Thoracic aorta (tissue), 2 donors: ENCODE results near the gene WFDC2. TPM values are rescaled to one million over a fixed set of nuclear protein-coding genes. Genes with fewer than 3 reads are reported as not detected.
"Not testable (repeated sequence)": the region's sequence is repeated elsewhere in the genome, so short reads cannot be mapped to it uniquely, and the experiment has no call there.

ENCODE experiments used
- ATAC-seq: fragments of 150-250 bp; one replicate; pipeline ENCODE4 v1.8.0; 2017; ENCODE audit warnings: low read depth; ENCODE audit not compliant: insufficient number of reproducible peaks, low FRiP score
- DNase-seq: peaks from one replicate; pipeline ENCODE4 v3.0.0-alpha.2; 2020; ENCODE audit warnings: low spot score
- H3K27ac ChIP-seq, 2 donors: fragments of 200-600 bp; sonication (generic); 1 replicate in 1 of 2; 2 replicates in 1 of 2; pipeline ENCODE4 v1.5.1; 2016; ENCODE audit warnings: mild to moderate bottlenecking in 2 of 2, moderate library complexity in 2 of 2
- H3K27me3 ChIP-seq: fragments of 200-600 bp; sonication (generic); replicated peaks from 2 replicates; pipeline ENCODE4 v1.6.0; 2016; ENCODE audit warnings: mild to moderate bottlenecking; ENCODE audit not compliant: insufficient read depth
- H3K36me3 ChIP-seq: fragments of 200-600 bp; sonication (generic); one replicate; pipeline ENCODE4 v1.5.1; 2016
- H3K4me1 ChIP-seq, 2 donors: fragments of 200-600 bp; sonication (generic); 1 replicate in 1 of 2; 2 replicates in 1 of 2; pipeline versions ENCODE4 v1.5.1 to v1.6.0; 2016; ENCODE audit warnings: low read depth in 2 of 2, mild to moderate bottlenecking in 1 of 2; ENCODE audit not compliant: control insufficient read depth in 1 of 2
- H3K4me3 ChIP-seq: fragments of 200-600 bp; sonication (generic); 2 replicates; pipeline ENCODE4 v1.5.1; 2016; ENCODE audit warnings: mild to moderate bottlenecking
- H3K9me3 ChIP-seq: fragments of 200-600 bp; sonication (generic); 2 replicates; pipeline ENCODE4 v1.5.1; 2016
- total RNA-seq, 2 donors: library from RNA; depleted of rRNA; stranded (reverse); fragments of >200 nt; gene quantifications; one replicate each; pipeline versions ENCODE4 v1.1.0 to v1.2.3, GENCODE V29; 2016
- TF ChIP-seq, protein P1 (sequence below): fragments of 200-600 bp; sonication (generic); IDR thresholded peaks from one replicate; pipeline ENCODE4 v1.5.1; 2019; ENCODE audit warnings: antibody characterized with exemption

WFDC2 gene
- total RNA-seq, 2 donors from 2014 or later, result not detected

DNA sequence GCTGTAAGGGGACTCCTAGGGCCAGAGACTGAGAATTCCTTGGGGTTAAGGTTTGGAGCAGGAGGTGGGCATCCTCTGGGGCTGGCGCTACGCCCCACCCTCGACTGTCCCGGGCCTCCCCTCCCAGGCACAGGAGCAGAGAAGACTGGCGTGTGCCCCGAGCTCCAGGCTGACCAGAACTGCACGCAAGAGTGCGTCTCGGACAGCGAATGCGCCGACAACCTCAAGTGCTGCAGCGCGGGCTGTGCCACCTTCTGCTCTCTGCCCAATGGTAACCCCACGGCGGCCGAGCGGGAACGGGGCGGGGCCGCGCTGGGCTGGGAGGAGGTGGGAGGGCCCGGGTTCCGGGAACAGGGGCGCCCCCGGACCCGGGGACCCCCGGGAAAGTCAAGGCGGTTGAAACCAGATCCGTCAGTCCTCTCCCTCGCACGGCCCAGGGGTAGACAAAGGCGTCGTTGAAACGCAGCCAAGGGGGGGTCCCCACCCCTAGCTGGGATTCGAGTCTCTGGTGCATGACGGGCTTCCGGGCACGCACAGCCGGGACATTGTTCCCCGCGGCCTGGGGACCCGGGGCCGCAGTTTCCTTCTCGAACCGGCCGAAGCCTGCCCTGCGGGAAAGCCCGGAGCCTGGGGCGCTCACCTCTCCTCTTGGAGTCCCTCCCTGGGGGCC is 844 bp downstream of the WFDC2 start:
- no peaks in the 10 kb centered on the region for H3K9me3 ChIP-seq
- peaks cover 10 to 15% of the 10 kb centered on the region in 2 donors for H3K4me1 ChIP-seq
- DNase-seq (no peak), ATAC-seq (peak; percentile 36)
- H3K27me3 ChIP-seq, result peaks cover 7% of the 10 kb centered on the region
- TF ChIP-seq, protein P1, sequence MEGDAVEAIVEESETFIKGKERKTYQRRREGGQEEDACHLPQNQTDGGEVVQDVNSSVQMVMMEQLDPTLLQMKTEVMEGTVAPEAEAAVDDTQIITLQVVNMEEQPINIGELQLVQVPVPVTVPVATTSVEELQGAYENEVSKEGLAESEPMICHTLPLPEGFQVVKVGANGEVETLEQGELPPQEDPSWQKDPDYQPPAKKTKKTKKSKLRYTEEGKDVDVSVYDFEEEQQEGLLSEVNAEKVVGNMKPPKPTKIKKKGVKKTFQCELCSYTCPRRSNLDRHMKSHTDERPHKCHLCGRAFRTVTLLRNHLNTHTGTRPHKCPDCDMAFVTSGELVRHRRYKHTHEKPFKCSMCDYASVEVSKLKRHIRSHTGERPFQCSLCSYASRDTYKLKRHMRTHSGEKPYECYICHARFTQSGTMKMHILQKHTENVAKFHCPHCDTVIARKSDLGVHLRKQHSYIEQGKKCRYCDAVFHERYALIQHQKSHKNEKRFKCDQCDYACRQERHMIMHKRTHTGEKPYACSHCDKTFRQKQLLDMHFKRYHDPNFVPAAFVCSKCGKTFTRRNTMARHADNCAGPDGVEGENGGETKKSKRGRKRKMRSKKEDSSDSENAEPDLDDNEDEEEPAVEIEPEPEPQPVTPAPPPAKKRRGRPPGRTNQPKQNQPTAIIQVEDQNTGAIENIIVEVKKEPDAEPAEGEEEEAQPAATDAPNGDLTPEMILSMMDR, result no peak
- no peaks in the 10 kb centered on the region for H3K36me3 ChIP-seq
- H3K27ac ChIP-seq, result no peak overlapping the region
- peak overlapping the region; percentile 70 for H3K4me3 ChIP-seq

DNA sequence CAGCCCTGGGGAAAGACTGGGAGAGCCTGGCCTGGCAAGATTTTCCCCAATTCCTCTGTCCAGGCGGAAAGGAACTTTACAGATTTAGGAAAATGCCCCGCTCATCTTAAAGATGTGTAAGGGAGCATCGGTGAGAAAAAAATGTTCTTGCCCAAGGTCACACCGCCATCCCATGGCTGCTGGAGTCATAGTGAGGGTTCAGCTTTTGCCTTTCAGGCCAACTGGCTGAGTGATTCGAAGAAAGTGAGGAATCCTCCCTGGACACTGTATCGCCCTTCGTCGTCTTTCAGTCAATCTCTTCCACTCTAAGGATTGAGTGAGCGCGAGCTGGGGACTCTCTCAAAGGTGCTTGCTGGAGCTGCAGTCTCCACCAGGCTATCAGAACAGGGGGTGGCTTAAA is 1.4 kb downstream of the WFDC2 start:
- H3K4me3 ChIP-seq, result peak overlapping the region; percentile 70
- H3K9me3 ChIP-seq, result no peaks in the 10 kb centered on the region
- peaks cover 10 to 15% of the 10 kb centered on the region in 2 donors for H3K4me1 ChIP-seq
- H3K27me3 ChIP-seq, result peaks cover 7% of the 10 kb centered on the region
- DNase-seq, result no peak
- H3K27ac ChIP-seq, result no peak overlapping the region
- ATAC-seq, result no peak
- H3K36me3 ChIP-seq, result no peaks in the 10 kb centered on the region
- TF ChIP-seq, protein P1, result no peak

DNA sequence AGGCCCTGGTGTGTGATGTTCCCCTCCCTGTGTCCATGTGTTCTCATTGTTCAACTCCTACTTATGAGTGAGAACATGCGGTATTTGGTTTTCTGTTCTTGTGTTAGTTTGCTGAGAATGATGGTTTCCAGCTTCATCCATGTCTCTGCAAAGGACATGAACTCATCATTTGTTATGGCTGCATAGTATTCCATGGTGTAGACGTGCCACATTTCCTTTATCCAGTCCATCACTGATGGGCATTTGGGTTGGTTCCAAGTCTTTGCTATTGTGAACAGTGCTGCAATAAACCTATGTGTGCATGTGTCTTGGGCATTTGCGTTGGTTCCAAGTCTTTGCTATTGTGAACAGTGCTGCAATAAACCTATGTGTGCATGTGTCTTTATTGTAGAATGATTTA is 2.7 kb downstream of the WFDC2 start:
- H3K27me3 ChIP-seq, H3K4me3 ChIP-seq, H3K36me3 ChIP-seq, H3K27ac ChIP-seq, H3K9me3 ChIP-seq, ATAC-seq, DNase-seq: not testable (repeated sequence)
- peaks cover 10 to 15% of the 10 kb centered on the region in 2 donors for H3K4me1 ChIP-seq

DNA sequence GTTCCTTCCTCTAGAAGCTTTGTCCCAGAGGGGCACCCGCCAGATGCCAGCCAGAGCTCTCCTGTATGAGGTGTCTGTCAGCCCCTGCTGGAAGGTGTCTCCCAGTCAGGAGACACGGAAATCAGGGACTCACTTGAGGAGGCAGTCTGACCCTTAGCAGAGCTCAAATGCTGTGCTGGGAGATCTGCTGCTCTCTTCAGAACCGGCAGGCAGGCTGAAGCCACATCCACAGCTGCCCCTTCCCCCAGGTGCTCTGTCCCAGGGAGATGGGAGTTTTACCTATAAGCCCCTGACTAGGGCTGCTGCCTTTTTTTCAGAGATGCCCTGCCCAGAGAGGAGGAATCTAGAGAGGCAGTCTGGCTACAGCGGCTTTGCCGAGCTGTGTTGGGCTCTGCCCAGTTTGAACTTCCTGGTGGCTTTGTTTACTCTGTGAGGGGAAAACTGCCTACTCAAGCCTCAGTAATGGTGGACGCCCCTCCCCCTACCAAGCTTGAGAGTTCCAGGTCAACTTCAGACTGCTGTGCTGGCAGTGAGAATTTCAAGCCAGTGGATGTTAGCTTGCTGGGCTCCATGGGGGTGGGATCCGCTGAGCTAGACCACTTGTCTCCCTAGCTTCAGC is 8.1 kb downstream of the WFDC2 start:
- H3K36me3 ChIP-seq, H3K4me3 ChIP-seq, DNase-seq, H3K9me3 ChIP-seq, H3K4me1 ChIP-seq, H3K27me3 ChIP-seq, H3K27ac ChIP-seq, ATAC-seq: not testable (repeated sequence)

DNA sequence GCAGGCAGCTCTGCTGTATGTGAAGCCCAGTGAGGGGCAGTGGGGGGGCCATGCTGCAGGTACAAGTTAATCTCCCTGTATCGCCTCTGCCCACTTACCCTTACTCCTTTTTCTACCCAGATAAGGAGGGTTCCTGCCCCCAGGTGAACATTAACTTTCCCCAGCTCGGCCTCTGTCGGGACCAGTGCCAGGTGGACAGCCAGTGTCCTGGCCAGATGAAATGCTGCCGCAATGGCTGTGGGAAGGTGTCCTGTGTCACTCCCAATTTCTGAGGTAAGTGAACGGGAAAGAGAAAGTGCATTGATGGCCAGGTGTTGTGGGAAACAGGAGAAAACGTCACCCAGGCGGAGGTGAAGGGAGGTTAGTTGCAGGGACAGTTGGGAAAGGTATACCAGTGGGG is 10.3 kb downstream of the WFDC2 start:
- no peaks in the 10 kb centered on the region for H3K36me3 ChIP-seq
- no peak for ATAC-seq
- H3K9me3 ChIP-seq, result no peaks in the 10 kb centered on the region
- DNase-seq, result no peak
- no peaks in the 10 kb centered on the region for H3K27me3 ChIP-seq
- TF ChIP-seq, protein P1, result no peak
- no peak overlapping the region for H3K27ac ChIP-seq
- no peaks in the 10 kb centered on the region for H3K4me1 ChIP-seq
- H3K4me3 ChIP-seq, result no peak overlapping the region

DNA sequence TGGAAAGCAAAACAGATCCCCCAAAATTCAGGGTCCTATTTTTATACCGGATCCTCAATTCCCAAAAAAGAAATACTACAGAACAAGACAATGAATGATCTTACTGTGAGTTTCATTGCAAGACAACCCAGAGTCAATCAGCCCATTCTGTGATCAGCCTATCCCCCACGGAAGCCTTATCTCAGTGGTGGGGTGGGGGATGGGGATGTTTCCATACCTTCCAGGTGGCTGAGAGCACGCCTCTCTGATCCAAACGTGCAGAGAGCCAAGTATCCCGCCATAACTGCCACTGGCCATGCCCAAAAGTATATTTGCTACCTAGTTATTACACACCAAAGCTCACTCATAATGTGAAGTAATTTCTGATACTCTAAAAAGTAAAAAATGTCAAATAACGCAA is 15.1 kb downstream of the WFDC2 start:
- DNase-seq, result no peak
- TF ChIP-seq, protein P1, result no peak
- Histone ChIP-seq H3K27ac (no peak overlapping the region), H3K27me3 (no peaks in the 10 kb centered on the region), H3K4me1 (no peaks in the 10 kb centered on the region), H3K4me3 (no peak overlapping the region), H3K9me3 (no peaks in the 10 kb centered on the region), H3K36me3 (no peaks in the 10 kb centered on the region)
- ATAC-seq, result no peak
